HEK293T (cell line): ENCODE results near the gene LEFTY1.

Experiments
- BHLHE40 ChIP-seq: fragments of 450-650 bp; IDR thresholded peaks from 2 replicates; pipeline ENCODE4 v1.6.1; 2016; ENCODE audit warnings: mild to moderate bottlenecking, moderate library complexity, borderline replicate concordance
- SP1 ChIP-seq: fragments of 450-650 bp; IDR thresholded peaks from 2 replicates; pipeline ENCODE4 v1.6.1; 2017

DNA sequence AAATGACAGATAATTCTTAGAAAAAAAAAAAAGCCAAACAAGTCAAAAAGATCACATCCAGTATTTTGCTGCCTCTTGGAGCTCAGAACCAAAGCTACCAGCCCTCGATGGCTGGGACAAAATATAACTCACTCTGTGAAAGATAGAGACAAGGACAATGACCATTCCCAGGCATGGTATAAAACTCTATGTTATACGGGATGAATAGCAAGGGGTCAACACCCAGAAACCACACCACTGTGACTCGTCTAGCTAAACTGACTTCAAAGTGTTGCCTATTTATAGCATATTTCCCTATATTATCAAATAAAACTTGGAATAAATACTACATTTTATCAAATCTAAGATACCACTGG lies 16.9 kb downstream of the LEFTY1 start:
- TF ChIP-seq BHLHE40: no peak
- TF ChIP-seq SP1: no peak
